Skeletal muscle cell (primary cell): ENCODE results near the gene COX20.
A peak's percentile ranks its signal among the peaks of the same experiment; 100 is the strongest.
"Not testable (repeated sequence)": the region's sequence is repeated elsewhere in the genome, so short reads cannot be mapped to it uniquely, and the experiment has no call there.

Experiments
- DNase-seq: peaks from one replicate; pipeline ENCODE4 v3.0.0-alpha.2; 2010; ENCODE audit warnings: low read depth
- H3K4me3 ChIP-seq: 2 replicates; pipeline ENCODE4 v1.5.1; 2011; ENCODE audit warnings: low read depth, mild to moderate bottlenecking, control low read depth, low read length, moderate library complexity

COX20 gene

DNA sequence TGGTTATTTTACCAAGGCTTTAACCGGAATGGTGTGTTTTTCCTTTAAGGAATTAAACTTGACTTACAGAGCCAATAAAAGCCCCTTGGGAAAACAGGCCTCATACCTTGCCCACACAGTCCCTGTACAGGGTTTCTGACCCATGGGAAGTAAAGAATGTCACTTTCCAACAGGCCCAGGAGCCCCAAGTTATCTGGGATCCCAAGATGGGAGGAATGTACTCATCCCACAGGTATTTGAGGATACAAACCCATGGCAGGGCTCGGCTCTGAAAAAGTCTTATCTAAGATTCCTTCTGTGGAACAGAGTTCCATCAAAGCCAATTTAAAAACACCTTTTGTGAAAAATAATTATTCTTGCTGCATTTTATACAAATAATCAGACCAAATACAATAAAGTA, 15.3 kb upstream of the COX20 start:
- DNase-seq, result no peak

DNA sequence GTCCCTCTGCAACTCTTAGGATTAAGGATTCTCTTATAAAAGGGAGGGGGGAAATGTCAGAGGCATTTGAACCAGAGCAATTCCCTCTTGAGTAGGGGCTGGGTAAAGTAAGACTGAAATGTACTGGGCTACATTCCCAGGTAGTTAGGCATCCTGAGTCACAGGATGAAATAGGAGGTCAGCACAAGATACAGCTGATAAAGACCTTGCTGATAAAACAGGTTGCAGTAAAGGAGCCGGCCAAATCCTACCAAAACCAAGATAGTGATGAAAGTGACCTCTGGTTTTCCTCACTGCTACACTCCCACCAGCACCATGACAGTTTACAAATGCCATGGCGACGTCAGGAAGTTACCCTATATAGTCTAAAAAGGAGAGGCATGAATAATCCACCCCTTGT, 14.3 kb upstream of the COX20 start:
- H3K4me3 ChIP-seq, result no peak overlapping the region
- no peak for DNase-seq

More for the DNA sequence above, 15.3 kb upstream of the COX20 start:
- H3K4me3 ChIP-seq, result no peak overlapping the region

DNA sequence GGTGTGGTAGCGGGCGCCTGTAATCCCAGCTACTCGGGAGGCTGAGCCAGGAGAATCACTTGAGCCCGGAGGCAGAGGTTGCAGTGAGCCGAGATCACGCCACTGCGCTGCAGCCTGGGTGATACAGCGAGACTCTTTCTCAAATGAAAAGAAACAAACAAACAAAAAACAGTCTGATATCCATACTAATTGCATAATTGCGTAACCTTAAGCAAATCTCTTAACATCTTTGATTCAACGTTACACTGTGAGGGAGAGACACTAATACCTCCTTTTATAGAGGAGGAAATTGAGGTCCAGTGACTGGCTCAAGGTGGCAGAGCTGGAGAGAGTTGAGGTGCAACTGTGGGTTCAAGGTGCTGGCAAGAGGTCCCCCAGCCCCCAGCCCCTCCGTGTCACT, 12.6 kb upstream of the COX20 start:
- H3K4me3 ChIP-seq, result no peak overlapping the region
- no peak for DNase-seq

DNA sequence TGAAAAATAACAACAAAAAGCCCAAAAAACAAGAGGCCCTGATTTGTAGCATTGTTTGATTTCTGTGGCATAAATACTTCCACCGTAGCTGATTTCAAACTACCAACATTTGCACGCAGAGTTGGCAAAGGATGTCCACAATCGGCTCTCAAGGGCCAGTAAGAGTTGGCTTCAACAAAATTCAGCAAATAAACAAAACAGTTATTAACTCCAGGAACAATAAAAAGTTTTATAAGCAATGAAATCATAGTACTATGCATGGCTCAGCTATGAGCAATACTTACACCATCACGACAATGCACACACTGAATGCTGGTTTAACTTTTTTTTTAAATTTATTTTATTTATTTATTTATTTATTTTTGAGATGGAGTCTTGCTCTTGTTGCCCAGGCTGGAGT, 8.7 kb upstream of the COX20 start:
- no peak for DNase-seq
- no peak overlapping the region for H3K4me3 ChIP-seq

DNA sequence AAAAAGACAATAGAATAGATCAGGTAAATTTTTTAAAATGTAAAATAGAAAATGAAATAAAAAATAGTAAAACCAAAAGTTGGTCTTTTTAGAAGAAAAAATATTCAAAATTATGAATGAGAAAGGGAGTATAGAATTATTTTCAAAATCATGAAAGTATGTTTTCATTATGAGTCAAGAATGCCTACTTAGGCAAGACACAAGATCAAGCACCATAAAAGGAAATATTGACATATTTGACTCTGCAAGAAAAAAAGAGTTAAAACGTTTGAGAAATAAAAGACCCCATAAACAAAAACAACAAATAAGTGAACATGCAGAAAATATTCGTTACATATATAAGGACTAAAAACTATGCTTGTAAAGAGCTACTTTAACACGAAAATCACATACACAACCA, 4.8 kb upstream of the COX20 start:
- DNase-seq, result no peak
- no peak overlapping the region for H3K4me3 ChIP-seq

DNA sequence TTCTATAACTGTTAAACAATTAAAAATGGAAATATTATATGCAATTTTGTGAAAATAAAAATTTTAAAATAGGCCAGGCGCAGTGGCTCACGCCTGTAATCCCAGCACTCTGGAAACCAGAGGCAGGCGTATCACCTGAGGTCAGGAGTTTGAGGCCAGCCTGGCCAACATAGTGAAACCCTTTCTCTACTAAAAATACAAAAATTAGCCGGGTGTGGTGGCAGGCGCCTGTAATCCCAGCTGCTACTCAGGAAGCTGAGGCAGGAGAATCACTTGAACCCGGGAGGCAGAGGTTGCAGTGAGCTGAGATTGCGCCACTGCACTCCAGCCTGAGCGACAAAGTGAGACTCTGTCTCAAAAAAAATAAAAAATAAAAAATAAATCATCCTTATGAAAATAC, 2.2 kb upstream of the COX20 start:
- H3K4me3 ChIP-seq, result peak overlapping the region; percentile 69
- not testable (repeated sequence) for DNase-seq

DNA sequence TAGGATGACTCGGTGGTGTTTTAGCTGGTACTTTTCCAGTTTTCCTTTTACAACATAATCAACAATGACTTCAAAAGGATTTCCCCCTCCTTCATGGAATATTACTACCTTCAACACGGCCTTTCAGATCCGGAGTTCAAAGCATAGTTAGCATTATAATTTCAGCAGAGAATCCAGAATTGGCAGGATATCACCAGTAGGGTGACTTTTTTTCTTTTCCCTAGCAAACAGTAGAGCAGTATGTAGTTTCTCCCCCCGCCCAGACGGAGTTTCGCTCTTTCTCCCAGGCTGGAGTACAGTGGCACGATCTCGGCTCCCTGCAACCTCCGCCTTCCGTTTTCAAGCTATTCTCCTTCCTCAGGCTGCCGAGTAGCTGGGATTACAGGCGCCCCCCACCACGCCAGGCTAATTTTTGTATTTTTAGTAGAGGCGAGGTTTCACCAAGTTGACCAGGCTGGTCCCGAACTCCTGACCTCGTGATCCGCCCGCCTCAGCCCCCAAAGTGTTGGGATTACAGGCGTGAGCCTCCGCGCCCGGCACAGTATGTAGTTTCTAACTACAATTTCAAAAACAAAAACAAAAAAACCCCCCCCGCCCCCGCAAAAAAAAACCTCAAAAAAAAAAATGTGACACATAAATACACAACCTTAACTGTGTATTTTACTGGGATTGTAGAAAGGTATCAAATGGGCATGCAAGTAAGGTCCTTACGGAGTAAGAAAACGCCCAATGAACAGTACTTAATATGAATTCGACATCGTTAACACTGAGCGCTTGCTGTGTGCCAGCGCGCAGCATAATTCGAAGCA, 1.5 kb upstream of the COX20 start:
- H3K4me3 ChIP-seq, result peak overlapping the region; percentile 69
- DNase-seq, result peak; percentile 25

DNA sequence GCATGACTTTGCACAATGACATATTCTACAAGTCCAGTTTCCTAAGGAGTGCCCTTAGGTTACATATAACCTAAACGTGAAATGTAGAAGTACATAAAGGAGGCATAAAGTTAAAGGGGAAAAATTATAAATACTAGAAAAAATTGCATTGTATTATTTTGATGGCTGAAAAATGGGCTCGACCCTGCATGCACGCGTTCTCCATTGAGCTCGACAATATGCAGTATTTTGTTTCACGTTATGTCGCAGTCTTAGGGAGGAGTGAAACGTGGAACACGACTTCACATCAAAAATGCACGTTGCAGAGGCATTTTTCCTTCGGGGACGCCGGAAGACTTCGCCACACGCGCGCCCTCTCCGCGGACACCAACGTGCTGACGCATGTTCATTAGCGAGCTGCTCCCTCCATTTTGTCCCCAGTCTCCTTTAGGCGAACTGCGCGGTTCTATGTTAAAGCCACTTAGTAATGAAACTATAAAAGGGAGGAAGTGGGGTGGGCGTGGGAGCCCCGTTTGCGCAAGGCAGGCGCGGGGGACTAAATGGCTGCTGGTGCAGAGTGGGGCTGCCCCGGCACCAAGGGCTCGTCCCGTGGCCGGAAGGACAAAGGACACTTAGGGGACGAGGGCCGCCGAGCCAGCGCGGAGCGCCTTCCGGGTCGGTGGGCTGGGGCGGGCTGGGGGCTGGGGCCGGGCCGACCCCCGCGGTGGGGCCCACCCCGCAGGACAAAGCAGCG, 749 bp upstream of the COX20 start:
- peak overlapping the region; percentile 69 for H3K4me3 ChIP-seq
- DNase-seq, result peak; percentile 85

DNA sequence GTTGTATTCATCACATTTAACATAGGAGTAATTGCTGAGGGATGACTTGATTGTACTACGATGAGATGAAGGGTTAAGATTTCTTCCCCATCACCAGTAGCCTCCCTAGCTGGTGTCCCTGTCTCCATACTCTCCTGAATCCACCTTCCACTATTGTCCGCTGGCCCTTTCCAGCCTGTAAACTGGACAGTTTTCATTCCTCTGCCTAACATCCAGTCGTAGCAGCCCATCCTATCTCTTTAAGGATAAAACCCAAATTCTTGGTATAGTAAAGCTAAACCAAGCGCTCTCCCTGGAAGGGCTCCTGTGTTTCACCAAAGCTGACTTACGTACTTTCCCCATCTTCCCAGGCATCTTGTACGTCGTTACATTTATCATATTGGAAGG, 670 bp downstream of the COX20 start:
- DNase-seq, result peak; percentile 11
- H3K4me3 ChIP-seq, result peak overlapping the region; percentile 69

DNA sequence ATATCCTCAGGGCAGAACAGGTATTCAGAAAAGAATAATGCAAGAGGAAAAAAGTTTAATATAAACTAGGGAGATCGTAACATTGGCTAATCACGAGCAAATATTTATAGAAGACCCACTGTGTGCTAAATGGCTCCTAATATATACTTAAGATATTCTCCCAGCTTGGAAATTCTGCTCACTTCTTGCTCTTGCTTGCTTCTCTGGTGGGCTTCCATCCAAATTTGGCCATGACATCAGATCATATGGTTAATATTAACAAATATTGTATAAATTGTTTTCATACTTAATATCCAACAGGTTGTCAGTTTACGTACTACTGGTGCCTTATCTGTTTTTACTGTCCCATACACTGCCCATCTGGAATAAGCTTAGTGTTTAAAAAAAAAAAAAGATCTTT, 1.1 kb downstream of the COX20 start:
- no peak for DNase-seq
- H3K4me3 ChIP-seq, result peak overlapping the region; percentile 69

DNA sequence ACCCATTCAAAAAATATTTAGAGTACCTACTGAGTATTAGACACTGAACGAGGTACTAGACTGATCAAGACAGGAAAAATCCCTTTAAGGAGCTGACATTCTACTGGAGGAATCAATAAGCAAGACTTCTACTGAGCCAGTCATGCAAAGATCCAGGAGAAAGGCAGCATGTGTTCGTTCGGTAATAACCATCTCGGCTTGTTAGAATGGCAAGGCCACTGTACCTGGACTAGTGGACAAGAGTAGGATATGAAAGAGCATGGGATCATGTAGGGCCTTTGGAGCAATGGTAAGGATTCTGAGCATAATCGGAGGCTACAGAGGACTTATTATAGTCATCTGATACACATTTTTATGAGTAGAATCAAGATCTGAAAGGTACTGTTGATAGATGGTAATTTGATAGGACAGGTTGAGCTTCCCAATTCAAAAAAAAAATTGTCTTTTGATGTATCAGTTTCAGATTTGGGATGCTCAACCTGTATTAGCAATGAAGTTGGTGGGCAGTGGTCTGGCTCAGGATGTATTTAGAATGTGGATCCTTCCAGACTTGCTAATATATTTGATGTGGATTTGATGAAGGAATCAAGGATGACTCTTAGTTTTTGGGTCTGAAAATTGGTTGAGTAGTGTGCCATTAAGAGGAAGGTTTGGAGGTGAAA, 2.3 kb downstream of the COX20 start:
- no peak for DNase-seq
- peak overlapping the region; percentile 69 for H3K4me3 ChIP-seq

DNA sequence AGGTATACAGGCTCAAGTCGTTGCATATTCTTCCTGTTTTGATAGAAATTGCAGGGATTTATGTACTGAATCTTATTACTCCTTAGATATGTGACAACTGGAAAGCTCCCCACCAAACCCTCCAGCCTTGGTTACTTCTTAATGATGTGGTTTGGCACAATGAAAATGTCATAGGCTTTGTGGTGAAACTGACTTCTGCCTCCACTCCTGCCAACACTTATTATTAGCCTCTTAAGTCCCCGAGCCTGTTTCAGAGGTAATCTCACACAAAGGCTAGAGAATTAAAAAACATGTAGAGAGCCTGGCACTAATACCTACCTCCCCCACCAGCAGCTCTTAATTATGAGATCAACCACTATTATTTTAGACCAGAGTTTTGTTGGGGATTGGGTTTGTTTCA, 4.2 kb downstream of the COX20 start:
- H3K4me3 ChIP-seq, result no peak overlapping the region
- DNase-seq, result no peak

DNA sequence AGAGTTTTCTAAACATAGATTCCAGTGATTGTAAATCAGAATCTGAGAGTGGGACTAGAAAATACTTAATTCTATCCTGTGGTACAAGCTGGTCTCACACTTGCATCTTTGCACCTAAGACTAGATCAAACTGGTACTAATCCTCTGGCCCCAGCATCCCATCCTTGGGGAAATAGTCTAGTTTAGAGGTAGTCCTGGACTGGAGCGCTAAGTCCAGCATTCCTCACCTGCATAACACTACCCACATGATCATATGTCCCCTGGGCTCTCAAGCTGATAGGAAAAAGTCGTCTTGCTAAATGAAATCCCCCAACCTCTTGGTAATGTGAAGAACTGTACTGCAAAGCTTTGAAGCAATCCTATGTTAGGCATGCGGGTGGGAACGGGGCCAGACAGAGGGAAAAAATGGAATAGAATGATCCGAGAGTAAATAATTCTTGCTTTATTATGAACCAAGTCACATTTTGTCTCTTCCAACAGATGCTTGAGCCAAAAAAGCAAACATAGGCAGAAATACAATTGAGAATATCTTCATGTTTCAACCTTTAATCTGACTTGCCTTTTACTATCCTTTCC, 4.8 kb downstream of the COX20 start:
- no peak for DNase-seq
- H3K4me3 ChIP-seq, result no peak overlapping the region

DNA sequence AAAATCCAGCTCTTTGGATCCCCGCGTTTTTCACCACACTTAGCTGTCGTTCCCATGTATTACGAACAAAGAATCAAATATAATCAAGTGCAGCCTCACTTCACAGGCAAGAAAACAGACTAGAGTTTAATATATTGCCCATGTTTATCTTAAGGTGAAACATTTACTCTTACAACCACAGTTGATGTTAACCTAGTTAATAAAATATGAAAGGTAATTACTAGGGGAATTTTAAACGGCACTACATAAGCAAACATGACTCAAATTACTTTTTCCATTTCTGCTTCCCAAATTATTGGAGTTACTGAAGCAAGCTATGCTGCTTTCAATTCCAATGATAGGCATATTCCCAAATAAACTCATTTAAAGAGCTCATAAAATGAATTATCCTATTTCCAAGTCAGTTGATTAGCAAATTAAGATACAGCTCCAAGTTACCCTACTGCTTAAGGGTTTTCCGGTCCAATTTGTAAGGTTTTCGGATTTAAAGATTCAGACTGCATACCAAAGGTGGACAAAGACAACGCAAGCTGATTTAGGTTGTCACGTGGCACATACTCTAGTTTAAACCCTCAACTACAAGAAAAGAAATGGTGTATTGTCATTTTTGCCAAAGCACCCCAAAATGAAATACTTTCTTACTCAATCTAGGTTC, 5.9 kb downstream of the COX20 start:
- DNase-seq, result no peak

DNA sequence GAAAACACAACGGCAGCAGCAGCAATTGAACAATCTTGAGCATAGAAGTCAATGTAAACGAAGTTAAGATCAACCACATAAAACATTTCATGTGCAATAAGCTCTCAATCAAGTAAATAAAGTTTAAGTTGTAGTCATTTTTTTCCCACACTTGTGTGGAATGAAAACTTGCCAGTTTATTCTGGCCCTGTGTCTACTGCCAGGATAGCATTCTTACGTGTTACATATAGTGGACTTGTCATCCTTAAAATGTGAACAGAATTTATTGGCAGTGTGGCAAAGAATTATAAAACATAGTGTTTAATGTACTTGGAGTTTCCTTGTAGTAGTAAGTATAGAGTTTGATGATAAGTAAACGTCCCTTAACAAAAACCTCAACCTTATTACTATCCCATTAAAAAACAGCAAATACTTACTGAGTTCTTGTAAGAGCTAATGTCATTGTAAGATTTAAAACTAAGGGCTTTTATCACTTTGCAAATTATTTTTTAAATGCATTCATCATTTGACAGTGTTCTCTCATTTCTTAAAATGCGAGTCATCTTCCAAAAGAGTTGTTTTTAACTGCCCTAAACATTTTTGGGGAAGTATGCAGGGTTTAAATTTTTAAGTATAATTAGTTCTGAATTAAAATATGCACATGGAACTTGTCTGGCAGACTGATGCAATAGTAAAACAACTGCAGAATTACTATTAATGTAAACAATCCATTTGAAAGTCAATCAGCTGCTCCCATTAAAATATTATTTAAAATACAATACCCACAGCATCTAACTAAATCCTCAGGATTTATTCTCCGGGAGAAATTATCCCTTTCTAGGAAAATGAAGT, 7.9 kb downstream of the COX20 start:
- DNase-seq, result no peak
- no peak overlapping the region for H3K4me3 ChIP-seq

More for the DNA sequence above, 5.9 kb downstream of the COX20 start:
- H3K4me3 ChIP-seq, result no peak overlapping the region

DNA sequence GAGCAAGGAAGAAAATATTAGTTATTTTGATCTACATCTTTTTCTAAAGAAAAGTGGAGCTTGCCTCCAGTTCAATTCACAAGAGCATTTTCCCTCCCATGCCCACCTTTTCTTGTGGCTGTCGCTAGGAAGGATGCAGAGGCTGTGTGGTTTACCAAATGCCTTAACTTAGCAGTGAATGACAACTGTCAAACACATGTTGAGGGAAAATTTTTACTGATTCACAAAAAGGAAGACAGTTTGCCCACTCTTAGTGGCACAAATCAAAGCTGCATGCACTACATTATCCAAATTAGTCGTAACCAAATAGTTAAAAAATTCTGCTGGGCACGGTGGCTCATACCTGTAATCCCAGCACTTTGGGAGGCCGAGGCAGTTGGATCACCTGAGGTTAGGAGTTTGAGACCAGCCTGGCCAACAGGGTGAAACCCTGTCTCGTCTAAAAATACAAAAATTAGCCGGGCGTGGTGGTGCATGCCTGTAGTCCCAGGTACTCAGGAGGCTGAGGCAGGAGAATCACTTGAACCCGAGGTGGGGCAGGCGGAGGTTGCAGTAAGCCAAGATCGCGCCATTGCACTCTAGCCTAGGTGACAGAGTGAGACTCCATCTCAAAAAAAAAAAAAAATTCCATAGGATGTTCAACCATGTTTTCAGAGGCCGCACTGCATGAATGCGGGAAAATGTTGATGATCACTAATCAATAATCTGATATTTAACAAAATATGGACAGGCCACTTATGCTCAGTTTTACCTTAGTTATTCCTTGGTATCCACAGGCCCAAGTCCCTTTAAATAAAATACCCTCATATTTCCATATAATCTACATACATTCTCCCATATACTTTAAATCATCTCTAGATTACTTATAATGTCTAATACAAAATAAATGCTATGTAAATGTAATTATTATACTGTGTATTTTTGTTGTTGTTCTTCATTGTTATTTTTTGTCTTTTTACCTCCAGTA, 9.0 kb downstream of the COX20 start:
- H3K4me3 ChIP-seq, result no peak overlapping the region
- no peak for DNase-seq

DNA sequence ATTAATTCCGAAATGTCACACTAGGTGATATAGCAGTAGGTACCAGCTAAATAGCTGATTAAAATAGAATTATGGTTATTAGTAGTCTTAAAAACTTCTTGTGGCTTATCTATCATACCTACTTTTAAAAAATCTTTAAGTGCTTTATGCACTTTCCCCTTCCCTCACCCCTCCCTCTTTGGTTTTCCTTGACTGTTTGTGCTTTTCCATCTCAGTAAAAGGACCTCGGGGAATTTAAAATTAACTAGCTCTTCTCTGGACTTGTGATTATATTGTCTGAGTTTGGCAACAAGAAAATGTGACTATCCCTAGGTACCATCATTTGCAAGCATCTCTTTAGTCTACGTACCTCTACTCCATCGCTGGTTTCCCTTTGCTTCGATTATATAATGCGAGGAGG, 11.2 kb downstream of the COX20 start:
- H3K4me3 ChIP-seq, result no peak overlapping the region

More for the DNA sequence above, 11.2 kb downstream of the COX20 start:
- no peak for DNase-seq
